ENCODE data around the gene ARTN. TPM values are rescaled to one million over a fixed set of nuclear protein-coding genes. Genes with fewer than 3 reads are reported as not detected.

Gene ARTN
- total and polyA plus RNA-seq, 9 donors: 0.72 to 1.3 (median 0.86) TPM; not detected in 1

- H3K9me3 ChIP-seq: no peaks in the 10 kb centered on the region
- H3K36me3 ChIP-seq: no peaks in the 10 kb centered on the region
- WGBS, 3 donors: 91 to 95% (median 94%) methylated on average over 9 of the region's 9 CpGs
- no peak overlapping the region for H3K4me3 ChIP-seq
- intact Hi-C loops (cut with DNase I): no loop called here
- H3K27ac ChIP-seq: no peak overlapping the region
- no peaks in the 10 kb centered on the region for H3K27me3 ChIP-seq
- TF ChIP-seq EP300 (IDR thresholded peaks at IDR 0.05) (no peak), CTCF (IDR thresholded peaks at IDR 0.05) (no peak), POLR2A (IDR thresholded peaks at IDR 0.05) (no peak)
- no peaks in the 10 kb centered on the region for H3K4me1 ChIP-seq (ENCODE audit: insufficient read depth)
- no peak for DNase-seq
These were observed 25.0 kb downstream of the ARTN start for GRCh38 chr1:43958351-43959255.

- H3K36me3 ChIP-seq: no peaks in the 10 kb centered on the region
- WGBS, 3 donors: 83 to 89% (median 86%) methylated on average over 8 of the region's 8 CpGs
These were observed 27.2 kb downstream of the ARTN start for GRCh38 chr1:43960798-43961197.

DNA sequence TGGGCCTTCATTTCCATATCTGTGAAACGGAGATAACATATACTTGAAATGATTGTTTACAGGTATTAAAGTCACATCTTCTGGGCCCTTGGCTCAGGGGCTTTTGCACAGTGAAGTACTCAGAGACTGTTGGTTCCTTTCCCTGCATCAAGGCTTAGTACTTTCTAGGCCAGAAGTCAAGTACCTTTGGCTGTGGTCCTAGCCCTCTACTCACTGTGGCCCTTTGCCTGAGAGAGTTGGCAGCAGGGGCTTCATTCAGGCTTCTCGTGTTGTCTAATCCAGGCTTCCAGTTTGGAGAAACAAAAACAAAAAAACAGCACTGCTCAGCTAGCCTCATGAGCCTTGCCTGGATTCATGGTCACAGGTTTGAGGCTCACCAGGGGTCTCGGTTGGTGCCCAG, 28.1 kb downstream of the ARTN start:
- Histone ChIP-seq H3K27ac (no peak overlapping the region), H3K27me3 (no peaks in the 10 kb centered on the region), H3K4me3 (no peak overlapping the region), H3K36me3 (no peaks in the 10 kb centered on the region), H3K4me1 (ENCODE audit: insufficient read depth) (no peaks in the 10 kb centered on the region), H3K9me3 (no peaks in the 10 kb centered on the region)
- TF ChIP-seq CTCF (IDR thresholded peaks at IDR 0.05): no peak
- no peak for TF ChIP-seq POLR2A (IDR thresholded peaks at IDR 0.05)
- TF ChIP-seq EP300 (IDR thresholded peaks at IDR 0.05): no peak
- intact Hi-C loops (cut with DNase I): no loop called here
- WGBS, 3 donors: 78 to 80% (median 80%) methylated on average over 3 of the region's 3 CpGs
- DNase-seq: no peak

More at GRCh38 chr1:43960798-43961197, 27.2 kb downstream of the ARTN start:
- H3K9me3 ChIP-seq: no peaks in the 10 kb centered on the region
- H3K4me3 ChIP-seq: no peak overlapping the region
- TF ChIP-seq POLR2A (IDR thresholded peaks at IDR 0.05) (no peak), EP300 (IDR thresholded peaks at IDR 0.05) (no peak), CTCF (IDR thresholded peaks at IDR 0.05) (no peak)
- intact Hi-C loops (cut with DNase I): no loop called here
- H3K27me3 ChIP-seq: no peaks in the 10 kb centered on the region
- H3K27ac ChIP-seq: no peak overlapping the region
- no peaks in the 10 kb centered on the region for H3K4me1 ChIP-seq (ENCODE audit: insufficient read depth)
- DNase-seq: no peak

DNA sequence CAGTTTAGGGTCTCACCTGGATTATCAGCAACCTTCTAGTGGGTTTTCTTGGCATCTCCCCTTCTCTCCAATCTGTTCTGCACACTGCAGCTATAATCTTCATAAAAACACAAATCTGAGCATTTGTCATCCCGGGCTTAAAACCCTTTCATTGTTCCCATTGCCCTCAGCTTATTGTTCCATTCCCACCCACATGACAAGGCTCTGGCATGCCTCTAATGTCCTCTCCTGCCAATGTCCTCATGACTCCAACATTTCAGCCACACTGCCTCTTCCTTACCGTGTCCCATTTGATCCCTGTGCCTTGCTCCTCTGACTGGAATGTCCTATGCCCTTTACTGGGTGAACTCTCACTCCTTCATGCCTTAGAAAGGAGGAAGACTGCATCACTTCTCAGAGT, 28.7 kb downstream of the ARTN start:
- intact Hi-C loops (cut with DNase I): no loop called here
- DNase-seq: no peak
- H3K27me3 ChIP-seq: no peaks in the 10 kb centered on the region
- H3K27ac ChIP-seq: no peak overlapping the region
- H3K4me3 ChIP-seq: no peak overlapping the region
- WGBS, 3 donors: 86 to 93% (median 91%) methylated on average over 2 of the region's 2 CpGs
- no peaks in the 10 kb centered on the region for H3K9me3 ChIP-seq
- no peaks in the 10 kb centered on the region for H3K36me3 ChIP-seq
- TF ChIP-seq CTCF (IDR thresholded peaks at IDR 0.05) (no peak), EP300 (IDR thresholded peaks at IDR 0.05) (no peak), POLR2A (IDR thresholded peaks at IDR 0.05) (no peak)
- no peaks in the 10 kb centered on the region for H3K4me1 ChIP-seq (ENCODE audit: insufficient read depth)

All from ovary (tissue), 9 donors.